ENCODE data around the gene CCND3. TPM values are rescaled to one million over a fixed set of nuclear protein-coding genes. Genes with fewer than 3 reads are reported as not detected.

Gene CCND3
- total and polyA plus RNA-seq, 11 donors, result 33.9 to 116 (median 47.1) TPM

GRCh38 chr6:41940759-41941279, 789 bp downstream of the CCND3 start:
- H3K4me1 ChIP-seq, result peaks cover 7 to 70% (median 52%) of the 10 kb centered on the region in 12 donors
- no peaks in the 10 kb centered on the region for H3K27me3 ChIP-seq
- intact Hi-C loops (cut with DNase I), result loop anchor here in 8 of 10 donors (1.0 to 5.0 kb wide), 6 partner anchors 46 to 159 kb away; partner anchors contain the start of genes PRICKLE4 (in 2 of the 8), TOMM6 (in 1 of the 8) and USP49 (in 1 of the 8)

GRCh38 chr6:41939848-41940758, 1.5 kb downstream of the CCND3 start:
- WGBS, 4 donors, result 19 to 39% (median 23%) methylated on average over 21 to 27 of the region's 27 CpGs
- peak overlapping the region; percentile 54 to 95 (median 86) for H3K27ac ChIP-seq
- intact Hi-C loops (cut with DNase I), result loop anchor here (1.0 to 10.0 kb wide), 7 partner anchors 93 to 158 kb away; partner anchors contain the start of genes TOMM6 (in 6 of the 10) and PRICKLE4 (in 2 of the 10)
- H3K27me3 ChIP-seq, result no peaks in the 10 kb centered on the region
- H3K9me3 ChIP-seq, result no peaks in the 10 kb centered on the region
- ATAC-seq, result no peak
- TF ChIP-seq CTCF (IDR thresholded peaks at IDR 0.05) (no peak), POLR2A (IDR thresholded peaks at IDR 0.05) (no peak)
- H3K4me3 ChIP-seq, result peak overlapping the region; percentile 63 to 99 (median 88)
- H3K4me1 ChIP-seq, result peaks cover 7 to 77% (median 52%) of the 10 kb centered on the region in 12 donors
- peak in 1 of 5 donors; percentile 43 for DNase-seq
- H3K36me3 ChIP-seq, result peaks cover 0 to 36% (median 15%) of the 10 kb centered on the region in 9 donors

More at GRCh38 chr6:41940759-41941279, 789 bp downstream of the CCND3 start:
- Histone ChIP-seq H3K27ac (peak overlapping the region; percentile 54 to 95 (median 86)), H3K4me3 (peak overlapping the region; percentile 63 to 99 (median 88)), H3K9me3 (no peaks in the 10 kb centered on the region), H3K36me3 (peaks cover 0 to 29% (median 8%) of the 10 kb centered on the region in 9 donors)
- 0% methylated on average over 21 to 38 of the region's 38 CpGs for WGBS, 4 donors
- ATAC-seq (peak; percentile 5 to 63 (median 24)), DNase-seq (peak; percentile 69 to 80 (median 75))
- peak in 2 of 12 donors; percentile 11 to 21 for TF ChIP-seq CTCF (IDR thresholded peaks at IDR 0.05)
- TF ChIP-seq POLR2A (IDR thresholded peaks at IDR 0.05), result no peak

GRCh38 chr6:41939176-41939847, 2.3 kb downstream of the CCND3 start:
- no peak for TF ChIP-seq CTCF (IDR thresholded peaks at IDR 0.05)
- TF ChIP-seq POLR2A (IDR thresholded peaks at IDR 0.05), result no peak
- 27 to 37% (median 32%) methylated on average over 5 to 11 of the region's 11 CpGs for WGBS, 4 donors
- ATAC-seq, result no peak
- Histone ChIP-seq H3K27ac (peak overlapping the region; percentile 54 to 95 (median 86)), H3K36me3 (peaks cover 0 to 44% (median 23%) of the 10 kb centered on the region in 9 donors), H3K4me3 (peak overlapping the region in 8 of 12 donors; percentile 67 to 99 (median 92)), H3K9me3 (no peaks in the 10 kb centered on the region), H3K4me1 (peaks cover 7 to 85% (median 52%) of the 10 kb centered on the region in 12 donors), H3K27me3 (no peaks in the 10 kb centered on the region)
- peak; percentile 37 to 79 (median 60) for DNase-seq
- intact Hi-C loops (cut with DNase I), result loop anchor here in 7 of 10 donors (5.0 to 10.0 kb wide), 4 partner anchors 92 to 152 kb away; partner anchors contain the start of gene TOMM6 (in 5 of the 7)
